Activated CD8-positive, alpha-beta memory T cell treated with anti-CD3 and anti-CD28 coated beads, Interleukin-2, amount 50 U/mL, for 1 hour (primary cell): Measurements from ENCODE around the gene UBE2A.

Source experiments
- DNase-seq: peaks from one replicate; pipeline ENCODE4 v3.0.0-alpha.2; 2020; ENCODE audit errors: extremely low read depth

UBE2A gene

GRCh38 chrX:119607018-119607389, 32.6 kb downstream of the UBE2A start:
- DNase-seq: no peak

GRCh38 chrX:119614776-119615175, 40.4 kb downstream of the UBE2A start:
- DNase-seq: no peak

GRCh38 chrX:119617517-119618164, 43.3 kb downstream of the UBE2A start:
- no peak for DNase-seq

GRCh38 chrX:119618439-119618838, 44.1 kb downstream of the UBE2A start:
- DNase-seq: no peak

DNA sequence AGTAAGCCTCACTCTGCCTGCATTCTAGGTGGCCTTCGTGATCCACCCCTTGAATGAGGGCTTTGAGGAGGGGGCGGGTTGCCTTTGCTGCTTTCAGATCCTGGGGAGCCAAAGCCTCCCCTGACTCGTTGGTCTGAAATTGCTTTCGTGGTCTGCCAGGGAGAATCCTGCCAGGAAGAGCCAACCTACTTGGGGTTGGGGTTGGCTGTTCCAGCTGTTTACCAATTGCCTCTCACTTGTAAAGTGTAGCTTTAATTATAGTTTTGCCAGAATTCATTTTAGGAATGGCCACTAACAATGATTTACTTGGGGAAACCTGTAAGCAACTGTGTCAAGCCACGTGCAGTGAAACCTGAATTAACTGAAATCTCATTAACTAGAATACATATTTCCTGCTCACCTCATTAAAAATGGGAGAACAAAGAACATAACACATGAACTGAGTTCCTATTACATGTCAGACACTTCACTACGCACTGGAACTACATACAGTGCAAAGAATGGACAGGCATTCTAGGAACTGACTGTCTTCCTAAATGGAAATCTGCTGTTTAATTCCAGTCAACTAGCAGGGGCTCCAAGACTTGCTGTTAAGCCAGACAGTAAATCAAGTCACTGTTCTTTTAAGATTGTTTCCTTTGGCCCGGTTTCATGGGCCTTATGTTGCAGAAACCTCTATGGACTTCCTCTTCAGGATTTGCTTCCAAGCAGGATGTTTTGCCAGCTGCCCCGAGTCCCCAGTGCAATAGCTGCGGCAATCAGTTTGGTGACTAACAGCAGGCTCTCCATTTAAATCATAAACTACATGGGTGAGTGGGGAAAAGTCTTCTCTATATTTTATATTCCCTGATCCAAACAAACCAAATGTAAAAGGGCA, 48.2 kb downstream of the UBE2A start:
- DNase-seq: no peak

DNA sequence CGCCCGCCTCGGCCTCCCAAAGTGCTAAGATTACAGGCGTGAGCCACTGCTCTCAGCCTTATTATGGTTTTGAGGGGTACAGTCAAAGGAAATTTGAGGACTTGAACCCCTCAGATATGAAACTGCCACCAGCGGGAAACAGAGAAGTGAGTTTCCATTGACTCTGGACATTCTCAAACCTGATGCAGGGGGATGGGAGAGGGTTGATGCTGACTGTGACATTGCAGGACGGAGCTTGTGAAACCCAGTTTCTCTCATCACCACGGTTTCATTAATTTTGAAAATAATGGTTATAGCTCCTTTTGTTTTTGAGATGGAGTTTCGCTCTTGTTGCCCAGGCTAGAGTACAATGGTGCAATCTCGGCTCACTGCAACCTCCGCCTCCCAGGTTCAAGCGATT, 50.1 kb downstream of the UBE2A start:
- no peak for DNase-seq

GRCh38 chrX:119624951-119625668, 50.7 kb downstream of the UBE2A start:
- DNase-seq: no peak

GRCh38 chrX:119625843-119626242, 51.5 kb downstream of the UBE2A start:
- no peak for DNase-seq
